ENCODE data around the gene TUBGCP6. TPM values are rescaled to one million over a fixed set of nuclear protein-coding genes. Genes with fewer than 3 reads are reported as not detected.

Gene TUBGCP6
- total RNA-seq, 1 donor from 2014 or later = 27.2 TPM

DNA sequence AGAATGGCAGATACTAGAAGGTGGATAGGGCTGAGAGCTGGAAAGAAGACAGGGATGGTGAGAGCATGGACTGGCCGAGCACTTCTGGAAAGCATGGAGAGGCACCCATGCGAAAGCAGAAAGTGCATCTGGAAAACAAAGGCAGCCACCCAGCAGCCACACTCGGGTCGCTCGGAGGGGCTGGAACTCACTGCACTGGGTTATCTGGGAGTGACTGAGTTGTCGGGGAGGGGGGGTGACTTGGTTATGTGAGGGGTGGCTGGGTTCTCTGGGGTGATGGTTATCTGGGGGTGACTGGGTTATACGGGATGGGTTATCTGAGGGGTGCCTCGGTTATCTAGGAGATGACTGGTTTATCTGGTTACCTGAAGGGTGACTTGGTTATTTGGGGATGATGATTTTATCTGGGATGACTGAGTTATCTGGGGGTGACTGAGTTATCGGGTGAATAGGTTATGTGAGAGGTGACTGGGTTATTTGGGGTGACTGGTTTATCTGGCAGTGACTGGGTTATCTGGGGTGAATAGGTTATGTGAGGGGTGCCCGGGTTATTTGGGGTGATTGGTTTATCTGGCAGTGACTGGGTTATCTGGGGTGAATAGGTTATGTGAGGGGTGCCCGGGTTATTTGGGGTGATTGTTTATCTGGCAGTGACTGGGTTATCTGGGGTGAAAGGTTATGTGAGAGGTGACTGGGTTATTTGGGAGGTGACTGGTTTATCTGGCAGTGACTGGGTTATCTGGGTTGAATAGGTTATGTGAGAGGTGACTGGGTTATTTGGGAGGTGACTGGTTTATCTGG is 76.9 kb downstream of the TUBGCP6 start:
- H3K4me3 ChIP-seq (ENCODE audit: low read depth, low read length) = no peak overlapping the region
- DNase-seq (ENCODE audit: low read depth) = no peak
- no peaks in the 10 kb centered on the region for H3K36me3 ChIP-seq (ENCODE audit: control insufficient read depth, insufficient read depth, low read length)
- no peak for TF ChIP-seq CTCF (IDR thresholded peaks at IDR 0.05; ENCODE audit: insufficient read depth, low read length, poor library complexity, severe bottlenecking)
- peaks cover 32% of the 10 kb centered on the region for H3K27me3 ChIP-seq (ENCODE audit: control insufficient read depth, insufficient read depth, low read length)

Other genes with a start within 250 kb of the TUBGCP6 start
- gene IL17REL, start 232.3 kb downstream of the TUBGCP6 start, total RNA-seq = not detected in 2 replicates
- not detected in 2 replicates for gene TTLL8, start 186.7 kb downstream of the TUBGCP6 start, total RNA-seq
- not detected in 2 replicates for gene MLC1, start 159.6 kb downstream of the TUBGCP6 start, total RNA-seq
- 0.21 and 1.7 TPM in 2 replicates for gene MOV10L1, start 155.0 kb downstream of the TUBGCP6 start, total RNA-seq
- 0.33 and 1.1 TPM in 2 replicates for gene PANX2, start 74.3 kb downstream of the TUBGCP6 start, total RNA-seq
- 60.2 and 73.5 TPM in 2 replicates for gene TRABD, start 59.1 kb downstream of the TUBGCP6 start, total RNA-seq
- gene SELENOO, start 44.0 kb downstream of the TUBGCP6 start, total RNA-seq = 12.0 and 14.8 TPM in 2 replicates
- 21.1 and 34.8 TPM in 2 replicates for gene HDAC10, start 6.2 kb upstream of the TUBGCP6 start, total RNA-seq
- 25.5 and 27.3 TPM in 2 replicates for gene MAPK12, start 16.7 kb upstream of the TUBGCP6 start, total RNA-seq
- 11.9 and 12.9 TPM in 2 replicates for gene MAPK11, start 25.4 kb upstream of the TUBGCP6 start, total RNA-seq
- 251 and 302 TPM in 2 replicates for gene PLXNB2, start 62.6 kb upstream of the TUBGCP6 start, total RNA-seq
- 4.5 TPM in 2 replicates for gene DENND6B, start 82.0 kb upstream of the TUBGCP6 start, total RNA-seq
- 45.2 and 53.4 TPM in 2 replicates for gene PPP6R2, start 98.3 kb upstream of the TUBGCP6 start, total RNA-seq
- gene SBF1, start 230.0 kb upstream of the TUBGCP6 start, total RNA-seq = 96.6 and 127 TPM in 2 replicates
- 27.3 and 29.0 TPM in 2 replicates for gene ADM2, start 236.5 kb upstream of the TUBGCP6 start, total RNA-seq
- gene MIOX, start 241.8 kb upstream of the TUBGCP6 start, total RNA-seq = 0.68 and 1.8 TPM in 2 replicates